K562 (cell line): ENCODE data around the gene APOA1. TPM values are rescaled to one million over a fixed set of nuclear protein-coding genes. Genes with fewer than 3 reads are reported as not detected.

Source experiments
- BHLHE40 ChIP-seq: IDR thresholded peaks from 2 replicates; pipeline ENCODE4 v1.6.1; 2011; ENCODE audit warnings: low read length, improper control_type of control experiment
- CHD1 ChIP-seq: fragments of 200-600 bp; sonication (generic); IDR thresholded peaks from one replicate; pipeline ENCODE4 v1.6.1; 2012; ENCODE audit warnings: mild to moderate bottlenecking, moderate library complexity, low read length, inconsistent platforms
- CREB1 ChIP-seq, 2 experiments: sonication (generic) in 1 of 2; formaldehyde crosslinking in 1 of 2; IDR thresholded peaks; 2 replicates each; pipeline versions ENCODE4 v1.6.1 to v1.8.0; 2012 to 2022; ENCODE audit warnings: inconsistent platforms in 1 of 2, mild to moderate bottlenecking in 1 of 2, missing genetic modification reagents in 1 of 2, moderate library complexity in 1 of 2
- CTBP1 ChIP-seq: fragments of 450-650 bp; IDR thresholded peaks from 2 replicates; pipeline ENCODE4 v1.6.1; 2016; ENCODE audit warnings: borderline replicate concordance
- CTCF ChIP-seq, 3 experiments: IDR thresholded peaks in 2 of 3; conservative IDR thresholded peaks in 1 of 3; 2 replicates each; pipeline ENCODE4 v1.5.1; 2011 to 2012; ENCODE audit warnings: low read length in 3 of 3, mild to moderate bottlenecking in 3 of 3, control low read depth in 2 of 3, improper control_type of control experiment in 1 of 3, inconsistent platforms in 1 of 3, low read depth in 1 of 3, mixed read lengths in 1 of 3, moderate library complexity in 1 of 3; ENCODE audit not compliant: insufficient read depth in 2 of 3
- HDAC6 ChIP-seq: IDR thresholded peaks from 2 replicates; pipeline ENCODE4 v1.6.1; 2012; ENCODE audit warnings: low read depth, mild to moderate bottlenecking, control low read depth, inconsistent platforms, low read length, moderate library complexity
- ID3 ChIP-seq, 2 experiments: fragments of 250-450 bp in 1 of 2; fragments of 450-650 bp in 1 of 2; sonication (Bioruptor Pico) in 1 of 2; IDR thresholded peaks; 2 replicates each; pipeline versions ENCODE4 v1.6.1 to v1.8.0; 2016 to 2021; ENCODE audit warnings: mild to moderate bottlenecking in 2 of 2, moderate library complexity in 2 of 2, missing compliant biosample characterization in 1 of 2, missing genetic modification characterization in 1 of 2
- KDM5B ChIP-seq: fragments of 200-600 bp; sonication (generic); IDR thresholded peaks from 2 replicates; pipeline ENCODE4 v1.6.1; 2012; ENCODE audit warnings: low read depth, mild to moderate bottlenecking, moderate library complexity, low read length, control low read depth, inconsistent platforms; ENCODE audit not compliant: insufficient replicate concordance
- L3MBTL2 ChIP-seq: fragments of 450-650 bp; IDR thresholded peaks from 2 replicates; pipeline ENCODE4 v1.6.1; 2016; ENCODE audit warnings: mild to moderate bottlenecking, moderate library complexity
- MTA3 ChIP-seq: fragments of 450-650 bp; formaldehyde crosslinking; IDR thresholded peaks from 2 replicates; pipeline ENCODE4 v1.6.1; 2017; ENCODE audit warnings: mild to moderate bottlenecking, borderline replicate concordance
- MYC ChIP-seq, 2 experiments: fragments of 250-450 bp in 1 of 2; sonication (Bioruptor Pico) in 1 of 2; IDR thresholded peaks; 2 replicates each; pipeline versions ENCODE4 v1.5.1 to v1.6.1; 2012 to 2021; ENCODE audit warnings: low read depth in 2 of 2, borderline replicate concordance in 1 of 2, improper control_type of control experiment in 1 of 2, low read length in 1 of 2, mild to moderate bottlenecking in 1 of 2, moderate library complexity in 1 of 2
- NCOA6 ChIP-seq: fragments of 450-650 bp; IDR thresholded peaks from 2 replicates; pipeline ENCODE4 v1.6.1; 2017; ENCODE audit warnings: mild to moderate bottlenecking
- NFIC ChIP-seq: fragments of 450-650 bp; IDR thresholded peaks from 2 replicates; pipeline ENCODE4 v1.6.1; 2017; ENCODE audit warnings: mild to moderate bottlenecking, inconsistent platforms
- RBFOX2 ChIP-seq: fragments of 200-400 bp; formaldehyde crosslinking; IDR thresholded peaks from 2 replicates; pipeline ENCODE4 v1.6.1; 2017; ENCODE audit warnings: low read depth, mild to moderate bottlenecking, low read length, moderate library complexity
- YY1 ChIP-seq, 3 experiments: IDR thresholded peaks; 2 replicates each; pipeline ENCODE4 v1.6.1; 2011; ENCODE audit warnings: low read length in 2 of 3, mild to moderate bottlenecking in 2 of 3, moderate library complexity in 2 of 3, borderline replicate concordance in 1 of 3, control low read depth in 1 of 3, low read depth in 1 of 3; ENCODE audit not compliant: insufficient read depth in 3 of 3, insufficient replicate concordance in 2 of 3, control insufficient read depth in 1 of 3, insufficient read length in 1 of 3; ENCODE audit errors: extremely low read depth in 1 of 3
- ZNF217 ChIP-seq: sonication (generic); formaldehyde crosslinking; IDR thresholded peaks from 2 replicates; pipeline ENCODE4 v1.8.0; 2022; ENCODE audit warnings: mild to moderate bottlenecking, missing genetic modification reagents
- polyA plus RNA-seq, 8 experiments: library from polyadenylated mRNA; depleted of rRNA in 4 of 8; stranded (reverse) in 5 of 8; unstranded in 3 of 8; fragments of >200 nt; fragmentation: Nextera tagmentation in 2 of 8; fragmentation: Illumina TruSeq in 1 of 8; extraction: Ambion mirVana in 2 of 8; extraction: Trizol in 1 of 8; gene quantifications; 2 replicates each; pipeline versions ENCODE4 v1.2.1 to v1.2.3, GENCODE V29; 2011 to 2014; ENCODE audit warnings: inconsistent platforms in 1 of 8, missing spikeins in 1 of 8
- total RNA-seq, 7 experiments: library from RNA; depleted of rRNA in 6 of 7; stranded (reverse); fragments of >200 nt in 6 of 7; fragmentation: Illumina TruSeq in 2 of 7; extraction: Trizol in 2 of 7; gene quantifications; 2 replicates each; pipeline versions ENCODE4 v1.2.1 to v1.2.3, GENCODE V29; 2011 to 2021; ENCODE audit warnings: low replicate concordance in 1 of 7
- TF ChIP-seq, protein P1 (sequence below), 2 experiments: IDR thresholded peaks; 2 replicates each; pipeline ENCODE4 v1.6.1; 2011; ENCODE audit warnings: borderline replicate concordance in 1 of 2, control low read depth in 1 of 2, low read depth in 1 of 2, low read length in 1 of 2, mild to moderate bottlenecking in 1 of 2, mixed read lengths in 1 of 2, moderate library complexity in 1 of 2; ENCODE audit not compliant: insufficient read depth in 1 of 2, insufficient read length in 1 of 2, poor library complexity in 1 of 2, severe bottlenecking in 1 of 2; ENCODE audit errors: extremely low read depth in 1 of 2
- TF ChIP-seq, protein P2 (sequence below): fragments of 450-650 bp; IDR thresholded peaks from 2 replicates; pipeline ENCODE4 v1.6.1; 2016; ENCODE audit warnings: mild to moderate bottlenecking

Gene APOA1
- total and polyA plus RNA-seq, 9 of the 15 experiments (the other 6 are each of a cell fraction or from before 2014, with no cell fraction given) = 1.8 TPM; not detected in 8

DNA sequence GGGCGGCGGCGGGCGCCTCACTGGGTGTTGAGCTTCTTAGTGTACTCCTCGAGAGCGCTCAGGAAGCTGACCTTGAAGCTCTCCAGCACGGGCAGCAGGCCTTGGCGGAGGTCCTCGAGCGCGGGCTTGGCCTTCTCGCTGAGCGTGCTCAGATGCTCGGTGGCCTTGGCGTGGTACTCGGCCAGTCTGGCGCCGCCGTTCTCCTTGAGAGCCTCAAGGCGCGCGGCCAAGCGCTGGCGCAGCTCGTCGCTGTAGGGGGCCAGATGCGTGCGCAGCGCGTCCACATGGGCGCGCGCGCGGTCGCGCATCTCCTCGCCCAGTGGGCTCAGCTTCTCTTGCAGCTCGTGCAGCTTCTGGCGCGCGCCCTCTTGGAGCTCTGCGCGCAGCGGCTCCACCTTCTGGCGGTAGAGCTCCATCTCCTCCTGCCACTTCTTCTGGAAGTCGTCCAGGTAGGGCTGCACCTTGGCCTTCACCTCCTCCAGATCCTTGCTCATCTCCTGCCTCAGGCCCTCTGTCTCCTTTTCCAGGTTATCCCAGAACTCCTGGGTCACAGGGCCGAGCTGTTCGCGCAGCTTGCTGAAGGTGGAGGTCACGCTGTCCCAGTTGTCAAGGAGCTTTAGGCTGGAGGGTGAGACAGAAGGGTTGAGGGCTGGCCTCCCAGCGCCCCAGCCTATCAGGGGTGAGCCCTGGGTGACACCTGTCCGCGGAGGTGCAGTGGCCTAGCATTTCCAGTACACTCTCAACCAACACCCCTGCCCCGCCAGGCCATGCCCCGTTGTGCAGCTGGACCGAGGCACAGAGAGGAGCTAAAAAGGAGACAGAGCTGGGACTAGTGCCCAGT lies 1.4 kb downstream of the APOA1 start (continued):
- TF ChIP-seq, protein P1, sequence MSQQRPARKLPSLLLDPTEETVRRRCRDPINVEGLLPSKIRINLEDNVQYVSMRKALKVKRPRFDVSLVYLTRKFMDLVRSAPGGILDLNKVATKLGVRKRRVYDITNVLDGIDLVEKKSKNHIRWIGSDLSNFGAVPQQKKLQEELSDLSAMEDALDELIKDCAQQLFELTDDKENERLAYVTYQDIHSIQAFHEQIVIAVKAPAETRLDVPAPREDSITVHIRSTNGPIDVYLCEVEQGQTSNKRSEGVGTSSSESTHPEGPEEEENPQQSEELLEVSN (IDR thresholded peaks at IDR 0.05; ENCODE audit: borderline replicate concordance in 1 of 2, extremely low read depth in 1 of 2, insufficient read depth in 1 of 2, insufficient read length in 1 of 2, low read depth in 1 of 2, low read length in 1 of 2, poor library complexity in 1 of 2, severe bottlenecking in 1 of 2) = peak; percentile 81 to 90
- TF ChIP-seq ZNF217 (CRISPR knock-in tag) = no peak
- no peak for TF ChIP-seq ID3 (CRISPR knock-in tag; IDR thresholded peaks at IDR 0.05)
- TF ChIP-seq ID3 (tag; IDR thresholded peaks at IDR 0.05) = peak; percentile 49; the same call in 1 of the 2 replicates
- TF ChIP-seq RBFOX2 = peak; percentile 69
- peak; percentile 79 to 91 (median 80) for TF ChIP-seq CTCF (IDR thresholded peaks at IDR 0.05 in 2 of 3, conservative IDR thresholded peaks at IDR 0.05 in 1 of 3; ENCODE audit: insufficient read depth in 2 of 3, low read depth in 1 of 3, low read length in 3 of 3)
- peak; percentile 93 for TF ChIP-seq CTBP1
- peak; percentile 73 for TF ChIP-seq MYC (IDR thresholded peaks at IDR 0.05; ENCODE audit: low read depth, low read length)
- no peak for TF ChIP-seq MYC (CRISPR knock-in tag; IDR thresholded peaks at IDR 0.05; ENCODE audit: borderline replicate concordance, low read depth)
- peak; percentile 74; the same call in 1 of the 2 replicates for TF ChIP-seq MTA3
- TF ChIP-seq L3MBTL2 = peak; percentile 97
- TF ChIP-seq KDM5B = no peak
- peak; percentile 72; the same call in 1 of the 2 replicates for TF ChIP-seq HDAC6
- 0 out of 2 replicates have a peak, but pooled peaks have one; percentile 46 for TF ChIP-seq CREB1 (IDR thresholded peaks at IDR 0.05)
- no peak for TF ChIP-seq CREB1 (CRISPR knock-in tag; IDR thresholded peaks at IDR 0.05)
- TF ChIP-seq NFIC = peak; percentile 90
- TF ChIP-seq NCOA6 = no peak
- TF ChIP-seq BHLHE40 = peak; percentile 75
- TF ChIP-seq, protein P2, sequence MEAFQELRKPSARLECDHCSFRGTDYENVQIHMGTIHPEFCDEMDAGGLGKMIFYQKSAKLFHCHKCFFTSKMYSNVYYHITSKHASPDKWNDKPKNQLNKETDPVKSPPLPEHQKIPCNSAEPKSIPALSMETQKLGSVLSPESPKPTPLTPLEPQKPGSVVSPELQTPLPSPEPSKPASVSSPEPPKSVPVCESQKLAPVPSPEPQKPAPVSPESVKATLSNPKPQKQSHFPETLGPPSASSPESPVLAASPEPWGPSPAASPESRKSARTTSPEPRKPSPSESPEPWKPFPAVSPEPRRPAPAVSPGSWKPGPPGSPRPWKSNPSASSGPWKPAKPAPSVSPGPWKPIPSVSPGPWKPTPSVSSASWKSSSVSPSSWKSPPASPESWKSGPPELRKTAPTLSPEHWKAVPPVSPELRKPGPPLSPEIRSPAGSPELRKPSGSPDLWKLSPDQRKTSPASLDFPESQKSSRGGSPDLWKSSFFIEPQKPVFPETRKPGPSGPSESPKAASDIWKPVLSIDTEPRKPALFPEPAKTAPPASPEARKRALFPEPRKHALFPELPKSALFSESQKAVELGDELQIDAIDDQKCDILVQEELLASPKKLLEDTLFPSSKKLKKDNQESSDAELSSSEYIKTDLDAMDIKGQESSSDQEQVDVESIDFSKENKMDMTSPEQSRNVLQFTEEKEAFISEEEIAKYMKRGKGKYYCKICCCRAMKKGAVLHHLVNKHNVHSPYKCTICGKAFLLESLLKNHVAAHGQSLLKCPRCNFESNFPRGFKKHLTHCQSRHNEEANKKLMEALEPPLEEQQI = no peak
- no peak for TF ChIP-seq CHD1
- TF ChIP-seq YY1 (IDR thresholded peaks at IDR 0.05; ENCODE audit: borderline replicate concordance in 1 of 3, control insufficient read depth in 1 of 3, extremely low read depth in 1 of 3, insufficient read depth in 3 of 3, insufficient read length in 1 of 3, insufficient replicate concordance in 2 of 3, low read depth in 1 of 3, low read length in 2 of 3) = peak in 1 of 3 experiments; percentile 62
